Activated CD4-positive, alpha-beta T cell treated with anti-CD3 and anti-CD28 coated beads, Interleukin-2, amount 10 ng/mL, durations not matched to agents 7 days and 5 days (primary cell): ENCODE measurements around the gene SEMA7A. TPM values are rescaled to one million over a fixed set of nuclear protein-coding genes. Genes with fewer than 3 reads are reported as not detected.

Experiments
- CTCF ChIA-PET: fragments of 350-600 bp; sonication (Branson Sonifier 250); formaldehyde crosslinking; loops from one replicate; lab custom pipeline; 2021; ENCODE audit warnings: antibody characterized with exemption; lab: Charles Lee
- POLR2A ChIA-PET: fragments of 350-600 bp; sonication (Branson Sonifier 250); formaldehyde crosslinking; loops from one replicate; lab custom pipeline; 2021; ENCODE audit warnings: antibody characterized with exemption; lab: Charles Lee
- DNase-seq: peaks from one replicate; pipeline ENCODE4 v3.0.0-alpha.2; 2020
- H3K27ac Mint-ChIP-seq: one replicate; pipeline ENCODE4 v1.8.0; 2021; ENCODE audit warnings: mild to moderate bottlenecking, moderate library complexity, mixed read lengths
- H3K27me3 Mint-ChIP-seq: one replicate; pipeline ENCODE4 v1.8.0; 2021; ENCODE audit warnings: mixed read lengths
- H3K36me3 Mint-ChIP-seq: one replicate; pipeline ENCODE4 v1.8.0; 2021; ENCODE audit warnings: low read depth, mixed read lengths
- H3K4me1 Mint-ChIP-seq: one replicate; pipeline ENCODE4 v1.8.0; 2021; ENCODE audit warnings: mixed read lengths
- H3K4me3 Mint-ChIP-seq: one replicate; pipeline ENCODE4 v1.8.0; 2021; ENCODE audit warnings: mild to moderate bottlenecking, moderate library complexity, mixed read lengths
- H3K9me3 Mint-ChIP-seq: one replicate; pipeline ENCODE4 v1.8.0; 2021; ENCODE audit warnings: mixed read lengths
- total RNA-seq, 2 experiments: library from RNA; stranded (reverse); gene quantifications; one replicate each; pipeline ENCODE4 v1.2.3, GENCODE V29; 2021

The SEMA7A gene
- total RNA-seq, 2 experiments from 2014 or later = 2.7 to 3.5 TPM

DNA sequence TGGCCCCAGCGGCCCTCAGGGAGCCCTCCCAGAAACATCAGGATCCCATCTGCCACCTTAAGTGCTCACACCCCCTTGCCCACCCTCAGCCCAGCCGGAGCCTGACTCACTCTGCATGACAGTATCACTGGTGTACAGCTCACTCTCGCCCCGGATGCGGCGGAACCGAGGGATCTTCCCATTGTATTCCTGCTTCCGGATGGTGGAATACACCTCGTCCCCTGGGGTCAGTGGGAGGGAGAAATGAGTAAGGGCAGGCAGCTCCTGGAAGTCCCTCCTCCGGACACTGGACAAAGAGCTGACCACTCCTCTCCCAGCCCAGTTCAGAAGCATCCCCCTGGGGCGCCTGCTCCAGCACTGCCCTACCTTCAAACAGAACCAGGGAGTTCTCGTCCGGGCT, 16.5 kb downstream of the SEMA7A start:
- no peak overlapping the region for H3K4me3 Mint-ChIP-seq
- no peak overlapping the region for H3K27ac Mint-ChIP-seq
- no peak for DNase-seq
- peaks cover 36% of the 10 kb centered on the region for H3K4me1 Mint-ChIP-seq
- ChIA-PET POLR2A (no interaction called here), CTCF (interaction anchor here (1.5 to 2.2 kb wide), 3 partner anchors 12 to 35 kb away, joined by 3 to 10 read pairs (median 8); no protein-coding TSS in a partner anchor)
- H3K36me3 Mint-ChIP-seq = peaks cover 2% of the 10 kb centered on the region
- no peaks in the 10 kb centered on the region for H3K9me3 Mint-ChIP-seq
- H3K27me3 Mint-ChIP-seq = no peaks in the 10 kb centered on the region

- H3K4me1 Mint-ChIP-seq = peaks cover 36% of the 10 kb centered on the region
- no peaks in the 10 kb centered on the region for H3K27me3 Mint-ChIP-seq
- H3K27ac Mint-ChIP-seq = peak overlapping the region; percentile 50
- no peak for DNase-seq
- ChIA-PET POLR2A (no interaction called here), CTCF (interaction anchor here (1.5 kb wide), 1 partner anchor 13 kb away, joined by 3 read pairs; no protein-coding TSS in a partner anchor)
- no peak overlapping the region for H3K4me3 Mint-ChIP-seq
- H3K9me3 Mint-ChIP-seq = no peaks in the 10 kb centered on the region
- H3K36me3 Mint-ChIP-seq = peaks cover 2% of the 10 kb centered on the region
These were observed 17.5 kb downstream of the SEMA7A start for GRCh38 chr15:74415966-74416916.

DNA sequence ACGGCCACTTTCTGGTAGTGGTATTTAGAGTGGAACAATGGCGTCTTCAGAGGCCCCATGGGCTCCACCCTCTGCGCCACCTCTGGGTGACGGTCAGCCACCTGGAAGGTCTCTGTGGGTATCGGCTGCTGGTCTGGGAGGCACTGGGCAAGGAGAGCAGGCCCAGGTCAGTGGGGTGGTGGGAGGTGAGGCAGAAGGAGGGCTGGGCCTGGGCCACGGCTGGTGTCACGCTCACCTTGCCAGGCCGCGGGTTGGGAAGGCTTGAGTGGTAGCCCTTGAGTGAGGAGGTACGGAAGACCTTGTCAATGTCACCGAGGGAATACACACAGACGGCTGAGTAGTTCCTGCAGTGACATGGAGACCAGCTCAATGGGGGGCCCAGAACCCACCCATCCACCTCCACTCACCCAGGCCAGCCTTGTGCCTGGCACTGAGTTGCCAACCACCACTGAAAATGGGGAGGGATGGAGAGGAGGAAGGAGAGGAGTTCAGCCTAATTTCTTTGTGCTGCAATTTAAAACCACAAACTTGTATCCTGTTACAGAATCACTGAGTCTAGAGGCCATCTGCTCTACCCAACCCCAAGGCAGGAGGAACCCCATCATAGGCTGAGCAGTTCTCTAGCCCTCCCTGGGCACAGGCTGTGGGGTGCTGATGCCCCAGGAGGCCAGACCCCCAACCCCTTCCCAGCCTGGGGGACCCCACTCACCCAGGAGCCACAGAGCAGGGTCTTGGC, 19.0 kb downstream of the SEMA7A start:
- no peak for DNase-seq
- Mint-ChIP-seq H3K27me3 (no peaks in the 10 kb centered on the region), H3K4me3 (no peak overlapping the region), H3K27ac (peak overlapping the region; percentile 79), H3K36me3 (peaks cover 2% of the 10 kb centered on the region), H3K4me1 (peaks cover 27% of the 10 kb centered on the region), H3K9me3 (no peaks in the 10 kb centered on the region)
- POLR2A ChIA-PET = no interaction called here
- CTCF ChIA-PET = no interaction called here

- DNase-seq = no peak
- Mint-ChIP-seq H3K27me3 (no peaks in the 10 kb centered on the region), H3K36me3 (peaks cover 2% of the 10 kb centered on the region), H3K9me3 (no peaks in the 10 kb centered on the region), H3K4me1 (peaks cover 27% of the 10 kb centered on the region), H3K27ac (no peak overlapping the region), H3K4me3 (no peak overlapping the region)
- ChIA-PET CTCF (no interaction called here), POLR2A (no interaction called here)
These were observed 19.6 kb downstream of the SEMA7A start for GRCh38 chr15:74414081-74414580.

GRCh38 chr15:74413350-74414080, 20.2 kb downstream of the SEMA7A start:
- DNase-seq = no peak
- ChIA-PET POLR2A (no interaction called here), CTCF (interaction anchor here (1.5 kb wide), 1 partner anchor 10 kb away, joined by 4 read pairs; no protein-coding TSS in a partner anchor)
- Mint-ChIP-seq H3K4me1 (peaks cover 27% of the 10 kb centered on the region), H3K36me3 (peaks cover 2% of the 10 kb centered on the region), H3K27me3 (no peaks in the 10 kb centered on the region), H3K4me3 (no peak overlapping the region), H3K9me3 (no peaks in the 10 kb centered on the region), H3K27ac (peak overlapping the region; percentile 58)

DNA sequence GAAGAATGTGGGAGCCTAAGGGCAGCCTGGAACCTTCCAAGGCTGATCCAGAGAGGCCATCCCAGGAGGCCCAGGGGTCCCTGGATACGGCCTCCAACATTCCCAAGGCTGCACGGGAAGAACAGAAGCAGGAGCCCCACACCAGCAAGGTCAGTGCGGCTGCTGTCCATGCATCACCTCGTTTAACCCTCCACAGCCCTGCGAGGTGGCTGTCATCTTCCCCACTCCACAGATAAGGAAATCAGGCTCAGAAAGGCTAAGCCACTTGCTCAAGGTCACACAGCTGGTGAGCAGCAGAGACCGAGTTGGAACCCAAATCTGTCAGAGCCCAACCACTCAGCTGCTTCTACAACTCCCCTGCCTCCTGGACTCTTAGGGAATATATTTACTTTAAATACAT, 21.6 kb downstream of the SEMA7A start:
- H3K27me3 Mint-ChIP-seq = no peaks in the 10 kb centered on the region
- no peak overlapping the region for H3K4me3 Mint-ChIP-seq
- H3K36me3 Mint-ChIP-seq = peaks cover 2% of the 10 kb centered on the region
- H3K9me3 Mint-ChIP-seq = no peaks in the 10 kb centered on the region
- ChIA-PET POLR2A (no interaction called here), CTCF (interaction anchor here (0.9 to 1.7 kb wide), 3 partner anchors 8 to 134 kb away, joined by 4 read pairs; no protein-coding TSS in a partner anchor)
- peaks cover 27% of the 10 kb centered on the region for H3K4me1 Mint-ChIP-seq
- H3K27ac Mint-ChIP-seq = no peak overlapping the region
- no peak for DNase-seq

GRCh38 chr15:74411686-74412085, 22.1 kb downstream of the SEMA7A start:
- no peaks in the 10 kb centered on the region for H3K9me3 Mint-ChIP-seq

GRCh38 chr15:74410502-74410901, 23.3 kb downstream of the SEMA7A start:
- no peak for DNase-seq
- Mint-ChIP-seq H3K27ac (no peak overlapping the region), H3K4me3 (no peak overlapping the region), H3K4me1 (peaks cover 16% of the 10 kb centered on the region), H3K27me3 (no peaks in the 10 kb centered on the region), H3K36me3 (peaks cover 2% of the 10 kb centered on the region), H3K9me3 (no peaks in the 10 kb centered on the region)
- ChIA-PET POLR2A (no interaction called here), CTCF (interaction anchor here (0.5 to 2.3 kb wide), 6 partner anchors 10 to 136 kb away, joined by 3 to 8 read pairs (median 6); no protein-coding TSS in a partner anchor)

More at GRCh38 chr15:74411686-74412085, 22.1 kb downstream of the SEMA7A start:
- CTCF ChIA-PET = interaction anchor here (0.9 to 2.3 kb wide), 3 partner anchors 27 to 135 kb away, joined by 4 to 7 read pairs (median 4); no protein-coding TSS in a partner anchor
- Mint-ChIP-seq H3K4me1 (peaks cover 27% of the 10 kb centered on the region), H3K36me3 (peaks cover 2% of the 10 kb centered on the region), H3K27me3 (no peaks in the 10 kb centered on the region), H3K27ac (no peak overlapping the region), H3K4me3 (no peak overlapping the region)
- POLR2A ChIA-PET = interaction anchor here (0.6 kb wide), 1 partner anchor 10 kb away, joined by 3 read pairs; no protein-coding TSS in a partner anchor
- DNase-seq = no peak

DNA sequence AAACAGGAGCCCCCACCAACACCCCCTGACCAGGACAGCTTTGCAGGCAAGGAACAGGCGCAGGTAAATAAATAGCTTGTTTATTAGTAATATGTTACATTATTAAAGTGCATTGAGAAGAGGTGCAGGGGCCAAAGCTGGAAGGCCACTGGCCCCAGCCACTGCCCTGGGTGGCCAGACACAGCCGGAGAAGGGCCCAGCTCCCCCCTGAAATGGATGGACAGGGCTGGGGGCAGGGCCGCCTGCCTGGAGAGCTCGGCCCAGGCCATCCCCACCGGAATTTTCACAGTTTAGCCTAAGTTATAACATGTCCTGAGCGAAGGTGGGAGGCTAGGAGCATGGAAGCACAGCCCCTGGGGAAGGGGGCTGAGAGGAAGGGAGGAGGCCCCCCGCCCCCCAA, 24.5 kb downstream of the SEMA7A start:
- Mint-ChIP-seq H3K4me1 (peaks cover 7% of the 10 kb centered on the region), H3K27me3 (no peaks in the 10 kb centered on the region), H3K36me3 (no peaks in the 10 kb centered on the region), H3K9me3 (no peaks in the 10 kb centered on the region), H3K27ac (no peak overlapping the region), H3K4me3 (no peak overlapping the region)
- no peak for DNase-seq
- CTCF ChIA-PET = interaction anchor here (1.0 to 2.1 kb wide), 4 partner anchors 9 to 26 kb away, joined by 3 to 8 read pairs (median 7); no protein-coding TSS in a partner anchor
- POLR2A ChIA-PET = no interaction called here

DNA sequence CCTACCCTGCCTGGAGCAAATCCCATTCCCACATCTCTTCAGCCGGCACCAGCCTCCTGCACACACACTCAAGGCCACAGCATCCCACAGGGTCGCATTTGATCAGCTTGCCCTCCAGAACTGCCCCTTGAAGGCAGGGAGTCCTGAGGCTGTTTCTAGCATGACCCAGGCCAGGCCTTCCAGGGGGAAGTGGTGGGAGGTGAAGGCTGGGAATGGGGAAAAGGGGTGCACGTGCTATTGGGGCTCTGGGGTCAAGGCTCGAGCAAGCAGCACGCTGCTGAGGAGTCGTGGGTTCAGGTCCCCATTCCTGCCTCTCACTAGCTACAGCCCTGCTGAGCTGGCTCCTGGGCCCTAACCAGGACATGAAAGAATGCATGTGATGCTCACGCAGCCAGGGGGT, 24.9 kb downstream of the SEMA7A start:
- peaks cover 8% of the 10 kb centered on the region for H3K4me1 Mint-ChIP-seq

GRCh38 chr15:74408385-74408784, 25.4 kb downstream of the SEMA7A start:
- DNase-seq = no peak
- no peaks in the 10 kb centered on the region for H3K36me3 Mint-ChIP-seq
- no peak overlapping the region for H3K27ac Mint-ChIP-seq
- ChIA-PET CTCF (interaction anchor here (1.0 kb wide), 1 partner anchor 18 kb away, joined by 3 read pairs; no protein-coding TSS in a partner anchor), POLR2A (no interaction called here)
- H3K27me3 Mint-ChIP-seq = no peaks in the 10 kb centered on the region
- peaks cover 12% of the 10 kb centered on the region for H3K4me1 Mint-ChIP-seq
- no peak overlapping the region for H3K4me3 Mint-ChIP-seq
- no peaks in the 10 kb centered on the region for H3K9me3 Mint-ChIP-seq

More for the DNA sequence above, 24.9 kb downstream of the SEMA7A start:
- Mint-ChIP-seq H3K4me3 (no peak overlapping the region), H3K27me3 (no peaks in the 10 kb centered on the region), H3K36me3 (no peaks in the 10 kb centered on the region), H3K9me3 (no peaks in the 10 kb centered on the region), H3K27ac (no peak overlapping the region)
- POLR2A ChIA-PET = no interaction called here
- CTCF ChIA-PET = interaction anchor here (1.0 to 2.1 kb wide), 4 partner anchors 9 to 26 kb away, joined by 3 to 8 read pairs (median 7); no protein-coding TSS in a partner anchor
- DNase-seq = no peak
